ENCODE data around the gene MBOAT7. TPM values are rescaled to one million over a fixed set of nuclear protein-coding genes. Genes with fewer than 3 reads are reported as not detected.

MBOAT7 gene
- total RNA-seq, 2 experiments from 2014 or later, result 18.1 to 25.0 TPM

- no peaks in the 10 kb centered on the region for H3K79me2 ChIP-seq (ENCODE audit: insufficient read depth, low read depth, low read length)
- BruUV-seq (replicated peaks), result no TSS peak
- H3K27ac ChIP-seq (ENCODE audit: low read depth, low read length, poor library complexity, severe bottlenecking), result no peak overlapping the region
- H3K9me3 ChIP-seq (ENCODE audit: low read length), result no peaks in the 10 kb centered on the region
- H3K36me3 ChIP-seq (ENCODE audit: insufficient read depth, low read length), result peaks cover 64% of the 10 kb centered on the region
- DNase-seq (ENCODE audit: low spot score), result no peak
- no peak overlapping the region for H2AFZ ChIP-seq (ENCODE audit: low read length)
- H3K4me2 ChIP-seq (ENCODE audit: low read length), result no peak overlapping the region
- H4K20me1 ChIP-seq (ENCODE audit: insufficient read depth, low read length), result no peaks in the 10 kb centered on the region
- intact Hi-C loops (cut with micrococcal nuclease; ENCODE audit: unreplicated experiment), result no loop called here
- H3K4me1 ChIP-seq (ENCODE audit: insufficient read depth, low read length, poor library complexity, severe bottlenecking), result no peaks in the 10 kb centered on the region
- ChIA-PET CTCF (ENCODE audit: unreplicated experiment) (no interaction called here), POLR2A (no interaction called here)
- TF ChIP-seq EZH2phosphoT487 (IDR thresholded peaks at IDR 0.05; ENCODE audit: borderline replicate concordance, low read depth, low read length), result no peak
- no peak overlapping the region for H3K4me3 ChIP-seq (ENCODE audit: low read depth, low read length, poor library complexity, severe bottlenecking)
- no peaks in the 10 kb centered on the region for H3K9me2 ChIP-seq (ENCODE audit: insufficient read depth, low read length)
Measured at GRCh38 chr19:54128796-54129616, 60.4 kb downstream of the MBOAT7 start.

GRCh38 chr19:54128441-54128725, 61.0 kb downstream of the MBOAT7 start:
- Histone ChIP-seq H3K79me2 (ENCODE audit: insufficient read depth, low read depth, low read length) (no peaks in the 10 kb centered on the region), H3K4me1 (ENCODE audit: insufficient read depth, low read length, poor library complexity, severe bottlenecking) (no peaks in the 10 kb centered on the region), H3K9me3 (ENCODE audit: low read length) (no peaks in the 10 kb centered on the region), H3K4me2 (ENCODE audit: low read length) (no peak overlapping the region), H2AFZ (ENCODE audit: low read length) (no peak overlapping the region), H3K9me2 (ENCODE audit: insufficient read depth, low read length) (no peaks in the 10 kb centered on the region), H4K20me1 (ENCODE audit: insufficient read depth, low read length) (no peaks in the 10 kb centered on the region), H3K36me3 (ENCODE audit: insufficient read depth, low read length) (peaks cover 70% of the 10 kb centered on the region), H3K4me3 (ENCODE audit: low read depth, low read length, poor library complexity, severe bottlenecking) (no peak overlapping the region), H3K27ac (ENCODE audit: low read depth, low read length, poor library complexity, severe bottlenecking) (no peak overlapping the region)
- CTCF ChIA-PET (ENCODE audit: unreplicated experiment), result no interaction called here
- intact Hi-C loops (cut with micrococcal nuclease; ENCODE audit: unreplicated experiment), result no loop called here
- no TSS peak for BruUV-seq (replicated peaks)
- TF ChIP-seq EZH2phosphoT487 (IDR thresholded peaks at IDR 0.05; ENCODE audit: borderline replicate concordance, low read depth, low read length), result no peak
- no peak for TF ChIP-seq CTCF (conservative IDR thresholded peaks at IDR 0.05; ENCODE audit: low read length)
- POLR2A ChIA-PET, result no interaction called here
- no peak for DNase-seq (ENCODE audit: low spot score)

- DNase-seq (ENCODE audit: low spot score), result no peak
- Histone ChIP-seq H3K27ac (ENCODE audit: low read depth, low read length, poor library complexity, severe bottlenecking) (no peak overlapping the region), H3K4me2 (ENCODE audit: low read length) (no peak overlapping the region), H3K79me2 (ENCODE audit: insufficient read depth, low read depth, low read length) (no peaks in the 10 kb centered on the region), H4K20me1 (ENCODE audit: insufficient read depth, low read length) (no peaks in the 10 kb centered on the region), H3K9me2 (ENCODE audit: insufficient read depth, low read length) (no peaks in the 10 kb centered on the region), H3K4me3 (ENCODE audit: low read depth, low read length, poor library complexity, severe bottlenecking) (no peak overlapping the region), H3K4me1 (ENCODE audit: insufficient read depth, low read length, poor library complexity, severe bottlenecking) (no peaks in the 10 kb centered on the region), H3K36me3 (ENCODE audit: insufficient read depth, low read length) (peaks cover 75% of the 10 kb centered on the region), H2AFZ (ENCODE audit: low read length) (no peak overlapping the region), H3K9me3 (ENCODE audit: low read length) (no peaks in the 10 kb centered on the region)
- ChIA-PET CTCF (ENCODE audit: unreplicated experiment) (no interaction called here), POLR2A (no interaction called here)
- no peak for TF ChIP-seq EZH2phosphoT487 (IDR thresholded peaks at IDR 0.05; ENCODE audit: borderline replicate concordance, low read depth, low read length)
- BruUV-seq (replicated peaks), result no TSS peak
- intact Hi-C loops (cut with micrococcal nuclease; ENCODE audit: unreplicated experiment), result no loop called here
Measured at GRCh38 chr19:54127688-54128440, 61.5 kb downstream of the MBOAT7 start.
